GM03348 (cell line): ENCODE results near the gene EHHADH.
"Not testable (repeated sequence)": the region's sequence is repeated elsewhere in the genome, so short reads cannot be mapped to it uniquely, and the experiment has no call there.

ENCODE experiments used
- DNase-seq: peaks from one replicate; pipeline ENCODE4 v3.0.0; 2012; ENCODE audit warnings: low spot score

The EHHADH gene

DNA sequence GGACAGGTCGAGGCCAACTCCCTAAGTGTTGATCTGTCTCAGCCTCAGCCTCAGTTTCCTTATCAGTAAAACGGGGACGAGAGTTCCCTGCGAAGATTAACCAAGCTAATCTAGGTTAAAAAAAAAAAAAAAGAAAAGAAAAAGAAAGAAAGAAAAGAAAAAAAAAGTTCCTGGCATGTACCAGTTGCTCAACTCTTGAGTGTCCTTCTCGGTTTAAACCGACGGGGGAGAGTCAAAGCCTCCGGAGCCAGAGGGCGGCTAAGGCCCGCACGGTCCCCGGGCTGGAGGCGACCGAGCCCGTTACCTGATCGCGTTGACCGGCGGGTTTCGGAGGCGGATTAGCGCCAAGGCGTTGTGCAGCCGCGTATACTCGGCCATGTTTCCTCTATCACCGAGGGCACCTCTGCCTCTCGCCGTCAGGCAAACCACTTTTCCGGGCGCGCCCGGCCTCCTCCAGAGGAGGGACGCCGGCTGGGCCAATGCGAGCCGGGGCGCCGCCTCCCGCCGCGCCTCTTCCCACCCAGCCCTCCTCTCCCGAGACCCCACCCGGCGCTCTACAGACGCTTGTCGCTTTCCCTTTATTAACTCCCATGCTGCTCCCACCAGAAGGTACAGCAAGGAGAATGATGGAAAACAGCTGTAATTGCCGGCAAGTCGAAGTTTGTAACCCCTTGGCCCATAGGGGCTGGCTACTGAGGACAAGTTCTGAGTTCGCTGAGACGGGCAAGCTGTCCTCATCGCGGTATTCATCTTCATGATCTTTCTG, at the start of gene EHHADH:
TSS of gene EHHADH (minus strand) at position 405 of the 766 bp plus-strand sequence. CDS start at position 378, 27 bp downstream.
- peak; percentile 95 for DNase-seq

GRCh38 chr3:185299918-185300426, 46.1 kb upstream of the EHHADH start:
- DNase-seq, result not testable (repeated sequence)

- DNase-seq, result no peak
These were observed 44.0 kb upstream of the EHHADH start for GRCh38 chr3:185297867-185298266.

DNA sequence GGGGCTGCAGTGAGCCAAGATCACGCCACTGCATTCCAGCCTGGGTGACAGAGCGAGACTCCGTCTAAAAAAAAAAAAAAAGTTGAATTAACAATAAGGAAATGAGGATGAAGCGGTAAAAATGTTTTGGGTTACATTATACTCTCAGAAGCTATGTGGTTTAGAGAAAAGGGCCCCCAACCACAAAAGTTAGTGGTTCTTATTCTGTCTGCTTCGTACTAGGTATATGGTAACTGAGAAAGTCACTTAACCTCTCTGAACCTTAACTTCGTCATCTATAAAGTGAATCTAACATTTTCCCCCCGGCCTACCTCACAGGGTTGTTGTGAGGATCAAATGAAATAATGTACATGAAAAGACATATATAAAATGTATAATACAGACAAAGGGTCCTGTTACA, 38.4 kb upstream of the EHHADH start:
- DNase-seq, result no peak

GRCh38 chr3:185290266-185290665, 36.4 kb upstream of the EHHADH start:
- no peak for DNase-seq

GRCh38 chr3:185283374-185283935, 29.6 kb upstream of the EHHADH start:
- DNase-seq, result peak; percentile 13

DNA sequence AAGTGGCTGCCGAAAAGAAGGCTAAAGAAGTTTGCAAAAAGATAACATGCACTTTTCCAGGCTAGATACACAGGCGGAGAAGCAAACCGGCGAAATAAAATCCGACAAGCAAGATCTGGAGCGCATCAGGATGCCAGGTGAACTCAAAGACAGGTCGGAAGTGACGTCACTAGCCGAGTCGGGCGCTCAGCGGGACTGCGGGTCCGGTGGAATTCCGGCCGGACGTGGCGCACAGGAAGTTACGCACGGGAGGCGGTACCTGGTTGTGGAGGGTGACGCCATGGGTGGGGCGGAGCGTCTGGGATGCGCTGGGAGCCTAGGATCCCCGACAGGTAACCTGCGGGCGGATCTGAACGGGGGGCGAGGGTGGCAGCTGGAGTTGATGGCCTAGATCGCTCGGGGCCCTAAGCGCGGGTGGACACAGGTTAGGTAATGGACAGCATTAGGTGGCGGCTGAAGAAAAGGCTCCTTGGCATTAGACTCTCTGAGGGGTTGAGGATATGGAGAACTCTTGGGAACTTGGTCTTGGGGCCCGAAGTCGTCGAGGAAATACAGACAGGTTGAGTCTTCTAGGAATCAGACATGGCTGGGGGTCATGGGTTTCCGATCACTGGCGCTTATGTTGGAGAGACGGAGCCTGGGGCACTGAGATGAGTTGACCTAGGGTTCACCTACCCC, 29.0 kb upstream of the EHHADH start:
- peak; percentile 98 for DNase-seq

- peak; percentile 71 for DNase-seq
These were observed 26.9 kb upstream of the EHHADH start for GRCh38 chr3:185280572-185281365.

DNA sequence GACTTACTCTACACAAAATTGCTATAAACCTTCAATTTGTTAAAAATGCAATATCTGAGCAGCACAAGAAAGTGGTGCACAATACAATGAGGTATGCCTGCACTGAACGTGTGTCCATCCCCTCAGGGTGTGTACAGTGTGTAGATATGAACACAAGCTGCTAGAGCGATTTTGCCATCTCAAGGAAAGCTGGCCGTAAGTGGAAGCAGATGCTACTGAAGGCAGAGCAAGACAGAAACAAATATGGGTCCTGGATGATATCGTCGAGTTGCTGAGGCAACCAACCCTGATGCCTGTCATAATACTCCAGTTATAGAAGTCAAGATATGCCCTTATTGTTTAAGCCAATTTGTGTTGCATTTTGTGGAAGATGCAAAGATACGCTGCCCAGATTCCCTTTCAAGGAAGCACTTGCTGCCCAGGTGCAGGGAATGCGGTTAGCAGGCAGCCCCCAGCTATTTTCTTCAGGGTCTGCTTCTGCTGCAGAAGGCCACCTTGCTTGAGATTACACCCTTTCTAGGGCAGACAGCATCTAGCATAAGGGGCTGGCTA, 25.8 kb upstream of the EHHADH start:
- no peak for DNase-seq

- no peak for DNase-seq
These were observed 22.6 kb upstream of the EHHADH start for GRCh38 chr3:185276415-185276814.

DNA sequence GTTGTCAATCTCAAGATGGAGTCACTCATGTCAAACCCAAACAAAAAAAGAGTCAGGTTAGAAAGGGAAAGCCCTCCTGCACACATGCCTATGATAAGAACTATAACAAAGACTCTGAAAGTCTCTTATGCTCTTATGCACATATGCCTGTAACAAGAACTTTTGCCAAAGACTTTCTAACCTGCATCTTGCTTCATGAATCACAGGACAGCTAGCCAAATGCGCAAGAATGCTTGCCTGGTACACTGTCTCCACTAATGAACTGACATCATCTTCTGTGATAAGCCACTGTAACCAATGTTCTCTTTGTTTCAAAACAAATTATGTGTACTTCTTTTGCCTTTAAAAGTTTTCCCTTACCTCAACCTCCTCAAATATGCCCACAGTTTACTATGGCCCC, 18.2 kb upstream of the EHHADH start:
- no peak for DNase-seq

DNA sequence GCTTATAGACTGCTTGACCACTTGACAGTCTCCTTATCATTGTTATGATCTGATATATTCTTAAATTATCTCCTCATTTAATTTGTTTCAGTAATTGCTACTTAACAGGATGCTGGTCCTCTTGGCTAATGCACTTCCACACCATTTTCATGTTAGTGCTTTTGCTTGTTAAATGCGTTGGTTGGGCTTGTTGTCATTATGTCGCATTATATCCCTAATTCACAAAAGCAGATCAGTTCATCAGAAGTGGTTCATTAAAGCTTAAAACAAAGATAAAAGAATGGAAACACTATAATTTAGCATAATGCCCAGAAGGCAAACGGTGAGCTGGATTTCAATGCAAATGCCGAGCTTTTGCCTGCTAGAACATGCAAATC, 17.1 kb upstream of the EHHADH start:
- DNase-seq, result no peak

DNA sequence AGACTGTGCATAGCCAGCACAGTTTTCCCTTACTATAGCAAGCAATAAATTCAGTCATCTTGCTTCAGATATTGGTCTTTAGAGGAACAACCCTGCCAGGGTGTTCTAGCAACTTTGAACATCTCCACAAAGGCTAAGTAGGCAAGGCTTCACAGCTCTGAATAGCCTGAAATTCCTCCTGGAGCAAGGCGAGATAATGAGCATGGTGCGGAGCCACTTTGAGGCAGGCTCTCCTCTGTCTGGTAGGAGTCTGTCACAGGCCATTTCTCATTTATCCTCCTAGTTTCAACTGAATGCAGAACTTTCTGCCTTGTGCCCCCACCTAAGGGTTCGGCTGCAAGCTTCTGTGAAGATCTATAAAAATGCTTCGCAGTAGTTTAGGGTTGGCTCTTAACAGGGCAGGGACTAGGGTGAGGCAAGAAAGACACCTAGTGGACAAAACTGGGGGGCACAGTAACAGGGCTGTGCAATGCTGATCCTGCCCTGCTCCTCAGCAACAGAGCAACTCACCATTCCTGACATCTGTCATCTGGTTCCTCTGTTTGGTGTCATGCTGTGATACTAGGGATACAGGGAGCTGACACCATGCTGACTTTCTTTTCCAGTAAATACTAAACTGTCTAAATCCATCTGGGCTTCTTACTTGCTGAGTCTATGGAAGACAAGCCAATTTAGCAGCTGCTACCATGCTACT, 16.6 kb upstream of the EHHADH start:
- peak; percentile 61 for DNase-seq

GRCh38 chr3:185268194-185268962, 14.5 kb upstream of the EHHADH start:
- no peak for DNase-seq

- DNase-seq, result no peak
These were observed 13.3 kb upstream of the EHHADH start for GRCh38 chr3:185267193-185267592.

- no peak for DNase-seq
These were observed 11.2 kb upstream of the EHHADH start for GRCh38 chr3:185264849-185265553.

DNA sequence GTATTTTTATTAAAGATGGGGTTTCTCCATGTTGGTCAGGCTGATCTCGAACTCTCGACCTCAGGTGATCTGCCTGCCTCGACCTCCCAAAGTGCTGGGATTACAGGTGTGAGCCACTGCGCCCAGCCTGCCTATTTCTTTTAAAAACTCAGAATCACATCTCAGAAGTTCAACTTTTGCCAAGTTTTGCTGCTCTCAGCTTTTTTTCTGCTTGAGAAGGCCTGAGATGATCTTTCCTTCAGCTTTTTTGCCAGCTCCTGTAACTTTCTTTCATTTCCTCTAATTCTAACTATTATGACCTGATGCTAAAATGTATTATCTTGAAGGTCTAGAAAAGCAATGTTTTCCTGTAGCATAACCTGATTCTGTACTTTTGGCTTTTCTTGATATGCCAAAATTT, 9.6 kb upstream of the EHHADH start:
- DNase-seq, result no peak

DNA sequence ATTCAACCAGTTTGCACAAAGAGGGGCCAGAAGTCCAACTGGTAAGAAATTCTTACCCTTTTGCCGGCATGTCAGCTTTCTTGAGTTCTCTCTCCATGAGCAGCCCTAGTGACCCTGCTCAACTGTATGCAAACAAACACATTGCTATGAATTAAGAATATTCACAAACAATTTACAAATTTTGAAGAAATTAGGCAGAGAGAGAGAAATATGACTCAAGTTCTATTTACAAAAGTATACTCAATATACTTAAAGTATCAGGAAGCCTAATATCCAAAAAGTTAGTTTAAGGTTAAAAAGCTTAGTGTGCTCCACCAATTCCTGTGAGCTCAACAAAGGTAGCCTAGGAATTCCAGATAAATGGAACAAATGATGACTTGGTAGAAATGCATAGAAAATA, 3.5 kb upstream of the EHHADH start:
- DNase-seq, result no peak

- no peak for DNase-seq
These were observed 950 bp upstream of the EHHADH start for GRCh38 chr3:185254799-185255198.

DNA sequence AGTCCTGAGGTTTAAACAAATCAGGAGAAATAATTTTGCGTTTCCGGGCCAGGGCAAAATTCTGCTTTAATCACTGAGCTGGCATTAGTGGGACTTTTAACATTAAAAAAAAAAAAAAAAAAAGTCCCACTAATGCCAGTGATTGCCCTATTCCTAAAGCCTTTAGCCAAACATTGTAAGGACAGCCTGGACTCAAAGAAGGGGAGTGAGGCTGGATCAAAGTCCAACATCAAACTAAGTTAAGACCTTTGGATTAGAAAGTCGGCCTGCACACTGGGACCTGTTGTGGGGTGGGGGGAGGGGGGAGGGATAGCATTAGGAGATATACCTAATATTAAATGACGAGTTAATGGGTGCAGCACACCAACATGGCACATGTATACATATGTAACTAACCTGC, 716 bp downstream of the EHHADH start:
- DNase-seq, result not testable (repeated sequence)
